Neuronal stem cell (in vitro differentiated cells): ENCODE results near the gene TAS2R60.

Source experiments
- DNase-seq: peaks from one replicate; pipeline ENCODE4 v3.0.0-alpha.2; 2013; ENCODE audit warnings: low spot score
- H2AFZ ChIP-seq: one replicate; pipeline ENCODE4 v1.6.1; 2013; ENCODE audit warnings: mild to moderate bottlenecking, low read length, inconsistent platforms
- H2AK5ac ChIP-seq: 2 replicates; pipeline ENCODE4 v1.6.1; 2013; ENCODE audit warnings: low read depth, mild to moderate bottlenecking, inconsistent platforms, low read length, moderate library complexity, mixed read lengths
- H2BK120ac ChIP-seq: 2 replicates; pipeline ENCODE4 v1.6.1; 2013; ENCODE audit warnings: low read depth, mild to moderate bottlenecking, inconsistent platforms, low read length, moderate library complexity, mixed read lengths
- H2BK12ac ChIP-seq: one replicate; pipeline ENCODE4 v1.6.1; 2013; ENCODE audit warnings: low read length, inconsistent platforms
- H2BK15ac ChIP-seq: 2 replicates; pipeline ENCODE4 v1.6.1; 2013; ENCODE audit warnings: mild to moderate bottlenecking, low read length, inconsistent platforms, mixed read lengths
- H2BK5ac ChIP-seq: one replicate; pipeline ENCODE4 v1.6.1; 2013; ENCODE audit warnings: inconsistent platforms, mild to moderate bottlenecking, low read length, moderate library complexity
- H3K14ac ChIP-seq: one replicate; pipeline ENCODE4 v1.6.1; 2013; ENCODE audit warnings: low read length, inconsistent platforms
- H3K18ac ChIP-seq: 2 replicates; pipeline ENCODE4 v1.6.1; 2013; ENCODE audit warnings: low read length, inconsistent platforms
- H3K23ac ChIP-seq: 2 replicates; pipeline ENCODE4 v1.6.1; 2013; ENCODE audit warnings: low read depth, mild to moderate bottlenecking, mixed read lengths, low read length, inconsistent platforms; ENCODE audit not compliant: poor library complexity
- H3K27ac ChIP-seq: replicated peaks from 3 replicates; pipeline ENCODE4 v1.5.1; 2013; ENCODE audit warnings: low read length, inconsistent platforms
- H3K27me3 ChIP-seq, 3 experiments: 2 replicates each; pipeline ENCODE4 v1.6.1; 2013; ENCODE audit warnings: low read length in 3 of 3, mild to moderate bottlenecking in 2 of 3, inconsistent platforms in 1 of 3, low read depth in 1 of 3, mixed read lengths in 1 of 3, moderate library complexity in 1 of 3; ENCODE audit not compliant: control insufficient read depth in 3 of 3, insufficient read depth in 3 of 3
- H3K36me3 ChIP-seq, 2 donors: replicated peaks in 1 of 2; 2 replicates each; pipeline ENCODE4 v1.6.1; 2013; ENCODE audit warnings: low read length in 2 of 2; ENCODE audit not compliant: control insufficient read depth in 2 of 2, insufficient read depth in 2 of 2
- H3K4ac ChIP-seq: 2 replicates; pipeline ENCODE4 v1.6.1; 2013; ENCODE audit warnings: inconsistent platforms, mild to moderate bottlenecking, low read length, moderate library complexity
- H3K4me1 ChIP-seq, 2 donors: 1 replicate in 1 of 2; 2 replicates in 1 of 2; pipeline ENCODE4 v1.6.1; 2013; ENCODE audit warnings: low read length in 2 of 2, low read depth in 1 of 2; ENCODE audit not compliant: control insufficient read depth in 2 of 2, insufficient read depth in 1 of 2
- H3K4me2 ChIP-seq: one replicate; pipeline ENCODE4 v1.6.1; 2013; ENCODE audit warnings: mild to moderate bottlenecking, low read length, inconsistent platforms; ENCODE audit not compliant: insufficient read depth, poor library complexity, severe bottlenecking
- H3K4me3 ChIP-seq, 2 donors: 2 replicates each; pipeline ENCODE4 v1.5.1; 2013; ENCODE audit warnings: low read length in 2 of 2, mild to moderate bottlenecking in 2 of 2, inconsistent platforms in 1 of 2, moderate library complexity in 1 of 2
- H3K79me1 ChIP-seq: one replicate; pipeline ENCODE4 v1.6.1; 2013; ENCODE audit warnings: low read depth, mild to moderate bottlenecking, inconsistent platforms, low read length, moderate library complexity
- H3K9ac ChIP-seq: one replicate; pipeline ENCODE4 v1.6.1; 2013; ENCODE audit warnings: mild to moderate bottlenecking, low read depth, low read length, inconsistent platforms; ENCODE audit not compliant: poor library complexity
- H3K9me3 ChIP-seq, 2 donors: replicated peaks in 1 of 2; 2 replicates each; pipeline versions ENCODE3 to v1.6.1; 2013; ENCODE audit warnings: low read length in 2 of 2, mild to moderate bottlenecking in 2 of 2, inconsistent platforms in 1 of 2, low read depth in 1 of 2, mixed read lengths in 1 of 2, moderate library complexity in 1 of 2; ENCODE audit not compliant: control insufficient read depth in 2 of 2, insufficient read depth in 1 of 2
- H4K8ac ChIP-seq: one replicate; pipeline ENCODE4 v1.6.1; 2013; ENCODE audit warnings: low read depth, mild to moderate bottlenecking, inconsistent platforms, low read length, moderate library complexity
- H4K91ac ChIP-seq: one replicate; pipeline ENCODE4 v1.6.1; 2013; ENCODE audit warnings: low read length, low read depth, mild to moderate bottlenecking, inconsistent platforms; ENCODE audit not compliant: poor library complexity
- WGBS, 2 donors: extraction: QIAGEN DNeasy Blood & Tissue Kit; methylation state at CpG; one replicate each; pipeline ENCODE4 v1.1.7; 2013; ENCODE audit warnings: missing lambda C conversion rate in 2 of 2, mixed read lengths in 1 of 2; ENCODE audit not compliant: insufficient read length in 2 of 2, insufficient replicate concordance in 1 of 2; ENCODE audit errors: extremely low coverage in 2 of 2; 5-methylcytosine and 5-hydroxymethylcytosine counted together

Gene TAS2R60

GRCh38 chr7:143429770-143430698 is 13.2 kb upstream of the TAS2R60 start:
- no peak overlapping the region for H3K23ac ChIP-seq
- H3K4me3 ChIP-seq, result no peak overlapping the region
- H3K79me1 ChIP-seq, result no peaks in the 10 kb centered on the region
- no peak overlapping the region for H4K91ac ChIP-seq
- H2BK5ac ChIP-seq, result no peak overlapping the region
- no peak overlapping the region for H3K9ac ChIP-seq
- no CpG with 5 or more reads among the region's 10 CpGs for WGBS, 2 donors
- H3K4me2 ChIP-seq, result no peak overlapping the region
- H3K18ac ChIP-seq, result no peak overlapping the region
- no peak overlapping the region for H2BK120ac ChIP-seq
- no peak overlapping the region for H2AK5ac ChIP-seq
- H2AFZ ChIP-seq, result no peak overlapping the region
- H3K36me3 ChIP-seq, result no peaks in the 10 kb centered on the region
- H2BK12ac ChIP-seq, result no peak overlapping the region
- no peak overlapping the region for H2BK15ac ChIP-seq
- H3K27me3 ChIP-seq, result no peaks in the 10 kb centered on the region
- no peak overlapping the region for H3K27ac ChIP-seq
- no peak for DNase-seq
- no peak overlapping the region for H3K4ac ChIP-seq
- no peaks in the 10 kb centered on the region for H3K4me1 ChIP-seq
- no peak overlapping the region for H4K8ac ChIP-seq
- H3K9me3 ChIP-seq, result no peaks in the 10 kb centered on the region
- no peak overlapping the region for H3K14ac ChIP-seq

DNA sequence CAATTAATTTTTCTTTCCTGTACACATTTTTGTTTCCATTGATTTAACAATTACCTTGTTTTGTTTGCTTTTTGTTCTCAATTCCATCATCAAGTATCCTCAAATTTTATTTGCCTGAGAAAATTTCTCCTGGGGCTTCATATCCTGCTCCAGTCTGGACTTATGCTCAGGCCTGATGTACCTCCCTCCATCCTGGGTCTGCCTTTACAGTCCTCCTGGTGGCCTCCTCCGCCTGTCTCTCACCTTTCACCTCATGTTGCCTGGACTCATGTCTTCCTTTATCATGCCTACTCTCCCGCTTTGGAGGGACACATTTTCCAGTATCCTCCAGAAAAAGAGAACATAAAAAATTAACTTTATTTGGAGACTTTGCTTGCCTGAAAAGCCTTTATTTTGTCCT is 12.1 kb upstream of the TAS2R60 start:
- H2AK5ac ChIP-seq, result no peak overlapping the region
- no peak overlapping the region for H3K4me2 ChIP-seq
- no peak for DNase-seq
- H2BK5ac ChIP-seq, result no peak overlapping the region
- H3K23ac ChIP-seq, result no peak overlapping the region
- no peaks in the 10 kb centered on the region for H3K79me1 ChIP-seq
- H3K9ac ChIP-seq, result no peak overlapping the region
- no peak overlapping the region for H2BK12ac ChIP-seq
- no peak overlapping the region for H2BK15ac ChIP-seq
- no peak overlapping the region for H4K8ac ChIP-seq
- H4K91ac ChIP-seq, result no peak overlapping the region
- H2AFZ ChIP-seq, result no peak overlapping the region
- no peak overlapping the region for H3K27ac ChIP-seq
- no peak overlapping the region for H3K4ac ChIP-seq
- no peak overlapping the region for H3K4me3 ChIP-seq
- H3K36me3 ChIP-seq, result no peaks in the 10 kb centered on the region
- H2BK120ac ChIP-seq, result no peak overlapping the region
- H3K9me3 ChIP-seq, result no peaks in the 10 kb centered on the region
- WGBS, 2 donors, result no CpG with 5 or more reads among the region's 2 CpGs
- H3K4me1 ChIP-seq, result no peaks in the 10 kb centered on the region
- no peak overlapping the region for H3K14ac ChIP-seq
- no peaks in the 10 kb centered on the region for H3K27me3 ChIP-seq
- no peak overlapping the region for H3K18ac ChIP-seq

GRCh38 chr7:143433759-143434158 is 9.5 kb upstream of the TAS2R60 start:
- H3K4me2 ChIP-seq, result no peak overlapping the region
- no peaks in the 10 kb centered on the region for H3K27me3 ChIP-seq
- no peaks in the 10 kb centered on the region for H3K4me1 ChIP-seq
- no peaks in the 10 kb centered on the region for H3K79me1 ChIP-seq
- no peak overlapping the region for H3K23ac ChIP-seq
- H4K91ac ChIP-seq, result no peak overlapping the region
- no peak overlapping the region for H3K18ac ChIP-seq
- H3K14ac ChIP-seq, result no peak overlapping the region
- DNase-seq, result no peak
- H2BK5ac ChIP-seq, result no peak overlapping the region
- H2BK15ac ChIP-seq, result no peak overlapping the region
- H3K9ac ChIP-seq, result no peak overlapping the region
- no peaks in the 10 kb centered on the region for H3K36me3 ChIP-seq
- no peak overlapping the region for H3K4me3 ChIP-seq
- no peak overlapping the region for H3K4ac ChIP-seq
- no peak overlapping the region for H2BK12ac ChIP-seq
- no peaks in the 10 kb centered on the region for H3K9me3 ChIP-seq
- no CpG with 5 or more reads among the region's 4 CpGs for WGBS, 2 donors
- no peak overlapping the region for H2BK120ac ChIP-seq
- no peak overlapping the region for H4K8ac ChIP-seq
- H2AFZ ChIP-seq, result no peak overlapping the region
- no peak overlapping the region for H3K27ac ChIP-seq
- H2AK5ac ChIP-seq, result no peak overlapping the region

DNA sequence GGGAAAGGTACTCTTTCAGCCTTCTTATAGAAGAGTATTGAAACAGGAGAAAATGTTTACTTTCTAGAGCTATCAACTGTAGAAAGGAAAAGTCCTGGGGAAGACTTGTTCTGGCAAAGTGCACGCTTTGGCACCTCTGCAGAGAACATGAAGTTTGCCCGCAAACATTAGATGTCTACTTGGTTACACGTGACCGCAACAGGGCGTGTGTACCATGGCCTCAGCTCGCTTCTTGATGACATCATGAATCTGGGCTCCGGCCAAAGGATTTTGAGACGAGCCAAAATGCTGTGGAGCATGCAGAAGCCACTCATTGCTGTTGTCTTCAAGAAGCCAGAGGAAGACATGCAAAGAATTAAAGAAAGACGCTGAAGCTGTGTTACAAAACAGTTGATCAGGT is 8.6 kb upstream of the TAS2R60 start:
- Histone ChIP-seq H2AFZ (no peak overlapping the region), H3K4me2 (no peak overlapping the region), H3K27me3 (no peaks in the 10 kb centered on the region), H2AK5ac (no peak overlapping the region), H2BK12ac (no peak overlapping the region), H3K18ac (no peak overlapping the region), H3K79me1 (no peaks in the 10 kb centered on the region), H3K14ac (no peak overlapping the region), H3K27ac (no peak overlapping the region), H2BK120ac (no peak overlapping the region), H3K4me3 (no peak overlapping the region), H3K9me3 (no peaks in the 10 kb centered on the region), H4K8ac (no peak overlapping the region), H4K91ac (no peak overlapping the region), H2BK5ac (no peak overlapping the region), H3K36me3 (no peaks in the 10 kb centered on the region), H2BK15ac (no peak overlapping the region), H3K9ac (no peak overlapping the region), H3K4me1 (no peaks in the 10 kb centered on the region), H3K23ac (no peak overlapping the region), H3K4ac (no peak overlapping the region)
- whole genome bisulfite sequencing, 2 donors, result no CpG with 5 or more reads among the region's 9 CpGs
- DNase-seq, result no peak
